Smooth muscle cell (in vitro differentiated cells): Measurements from ENCODE around the gene MACO1. TPM values are rescaled to one million over a fixed set of nuclear protein-coding genes. Genes with fewer than 3 reads are reported as not detected.

ENCODE experiments used
- DNase-seq: peaks from one replicate; lab custom pipeline; 2025; ENCODE audit not compliant: unreplicated experiment; lab: John Stamatoyannopoulos, UW
- H2AFZ ChIP-seq: fragments of 200-600 bp; sonication (generic); 2 replicates; pipeline ENCODE4 v1.6.0; 2016; ENCODE audit warnings: antibody characterized with exemption, low read depth, mild to moderate bottlenecking
- H3F3A ChIP-seq: fragments of 200-600 bp; sonication (generic); 2 replicates; pipeline ENCODE4 v1.6.0; 2017; ENCODE audit warnings: antibody characterized with exemption, low read depth
- H3K27ac ChIP-seq: fragments of 200-600 bp; sonication (generic); 2 replicates; pipeline ENCODE4 v1.5.1; 2016; ENCODE audit warnings: low read depth, mild to moderate bottlenecking
- H3K27me3 ChIP-seq: fragments of 200-600 bp; sonication (generic); 2 replicates; pipeline ENCODE4 v1.6.1; 2016; ENCODE audit warnings: low read depth, mild to moderate bottlenecking
- H3K36me3 ChIP-seq: fragments of 200-600 bp; sonication (generic); 2 replicates; pipeline ENCODE4 v1.5.1; 2016; ENCODE audit warnings: low read depth
- H3K4me1 ChIP-seq: fragments of 200-600 bp; sonication (generic); 2 replicates; pipeline ENCODE4 v1.5.1; 2016; ENCODE audit warnings: low read depth
- H3K4me2 ChIP-seq: fragments of 200-600 bp; sonication (generic); 2 replicates; pipeline ENCODE4 v1.6.0; 2016; ENCODE audit warnings: mild to moderate bottlenecking
- H3K4me3 ChIP-seq: fragments of 200-600 bp; sonication (generic); 2 replicates; pipeline ENCODE4 v1.5.1; 2016; ENCODE audit warnings: mild to moderate bottlenecking
- H3K79me2 ChIP-seq: fragments of 200-600 bp; sonication (generic); 2 replicates; pipeline ENCODE4 v1.6.0; 2016; ENCODE audit warnings: low read depth, mild to moderate bottlenecking
- H3K9ac ChIP-seq: fragments of 200-600 bp; sonication (generic); 2 replicates; pipeline ENCODE4 v1.6.0; 2016; ENCODE audit warnings: low read depth
- H3K9me3 ChIP-seq: fragments of 200-600 bp; sonication (generic); replicated peaks from 2 replicates; pipeline ENCODE4 v1.5.1; 2016; ENCODE audit warnings: low read depth
- H4K20me1 ChIP-seq: fragments of 200-600 bp; sonication (generic); 2 replicates; pipeline ENCODE4 v1.6.0; 2016; ENCODE audit warnings: low read depth
- CTCF ChIP-seq: fragments of 200-600 bp; sonication (generic); IDR thresholded peaks from 2 replicates; pipeline ENCODE4 v1.5.1; 2017; ENCODE audit warnings: borderline replicate concordance, mild to moderate bottlenecking, antibody characterized with exemption; ENCODE audit not compliant: insufficient read depth, poor library complexity, severe bottlenecking
- WGBS: methylation state at CpG from one replicate; pipeline ENCODE4 v1.1.7; 2016; ENCODE audit warnings: low lambda C conversion rate; 5-methylcytosine and 5-hydroxymethylcytosine counted together
- polyA plus RNA-seq: library from polyadenylated mRNA; unstranded; fragments of >200 nt; fragmentation: Nextera tagmentation; extraction: Ambion mirVana; gene quantifications from 2 replicates; pipeline ENCODE4 v1.2.1, GENCODE V29; 2016
- total RNA-seq: library from RNA; depleted of rRNA; stranded (reverse); fragments of >200 nt; gene quantifications from 2 replicates; pipeline ENCODE4 v1.2.3, GENCODE V29; 2014

The MACO1 gene
- total and polyA plus RNA-seq, 2 experiments from 2014 or later = 19.8 to 29.8 TPM

- no peak for TF ChIP-seq CTCF
- peak overlapping the region; percentile 85 for H3K4me2 ChIP-seq
- no peaks in the 10 kb centered on the region for H3K36me3 ChIP-seq
- H3K9me3 ChIP-seq = no peaks in the 10 kb centered on the region
- H3K27me3 ChIP-seq = no peaks in the 10 kb centered on the region
- H3F3A ChIP-seq = peaks cover 4% of the 10 kb centered on the region
- 65% methylated on average over 4 of the region's 4 CpGs for WGBS
- H3K4me3 ChIP-seq = peak overlapping the region; percentile 1
- no peak for DNase-seq
- H4K20me1 ChIP-seq = peaks cover 72% of the 10 kb centered on the region
- no peak overlapping the region for H3K27ac ChIP-seq
- no peak overlapping the region for H3K9ac ChIP-seq
- peaks cover 11% of the 10 kb centered on the region for H3K4me1 ChIP-seq
- H2AFZ ChIP-seq = no peak overlapping the region
- peaks cover 77% of the 10 kb centered on the region for H3K79me2 ChIP-seq
These were observed 2.9 kb downstream of the MACO1 start for GRCh38 chr1:25433389-25434186.

GRCh38 chr1:25435397-25436108 lies 4.9 kb downstream of the MACO1 start:
- no peak for DNase-seq
- no peak overlapping the region for H3K9ac ChIP-seq
- 57% methylated on average over 4 of the region's 4 CpGs for WGBS

GRCh38 chr1:25437672-25438071 lies 7.0 kb downstream of the MACO1 start:
- Histone ChIP-seq H3F3A (peaks cover 4% of the 10 kb centered on the region), H3K4me1 (no peaks in the 10 kb centered on the region), H2AFZ (no peak overlapping the region), H3K27ac (no peak overlapping the region), H3K4me3 (no peak overlapping the region), H3K9ac (no peak overlapping the region), H3K27me3 (no peaks in the 10 kb centered on the region), H3K4me2 (no peak overlapping the region), H3K79me2 (peaks cover 99% of the 10 kb centered on the region), H4K20me1 (peaks cover 100% of the 10 kb centered on the region), H3K36me3 (no peaks in the 10 kb centered on the region), H3K9me3 (no peaks in the 10 kb centered on the region)
- DNase-seq = no peak
- WGBS = 98% methylated on average over 8 of the region's 8 CpGs
- TF ChIP-seq CTCF = no peak

More at GRCh38 chr1:25435397-25436108, 4.9 kb downstream of the MACO1 start:
- Histone ChIP-seq H3K27me3 (no peaks in the 10 kb centered on the region), H4K20me1 (peaks cover 92% of the 10 kb centered on the region), H3K4me3 (no peak overlapping the region), H3K27ac (peak overlapping the region; percentile 19), H3F3A (peaks cover 4% of the 10 kb centered on the region), H3K36me3 (no peaks in the 10 kb centered on the region), H3K4me2 (no peak overlapping the region), H3K4me1 (peaks cover 8% of the 10 kb centered on the region), H2AFZ (no peak overlapping the region), H3K9me3 (no peaks in the 10 kb centered on the region), H3K79me2 (peaks cover 97% of the 10 kb centered on the region)
- no peak for TF ChIP-seq CTCF
